GM12865 (cell line): Measurements from ENCODE around the gene AMIGO1.

Experiments
- DNase-seq: peaks from one replicate; pipeline ENCODE4 v3.0.0; 2010; ENCODE audit warnings: low read depth
- H3K4me3 ChIP-seq: 2 replicates; pipeline ENCODE4 v1.5.1; 2011; ENCODE audit warnings: mild to moderate bottlenecking, low read depth, low read length, control low read depth
- TF ChIP-seq, protein P1 (sequence below): IDR thresholded peaks from 2 replicates; pipeline ENCODE4 v1.5.1; 2011; ENCODE audit warnings: low read length, control low read depth, low read depth, inconsistent platforms; ENCODE audit not compliant: insufficient read depth; ENCODE audit errors: missing control alignments

Gene AMIGO1

DNA sequence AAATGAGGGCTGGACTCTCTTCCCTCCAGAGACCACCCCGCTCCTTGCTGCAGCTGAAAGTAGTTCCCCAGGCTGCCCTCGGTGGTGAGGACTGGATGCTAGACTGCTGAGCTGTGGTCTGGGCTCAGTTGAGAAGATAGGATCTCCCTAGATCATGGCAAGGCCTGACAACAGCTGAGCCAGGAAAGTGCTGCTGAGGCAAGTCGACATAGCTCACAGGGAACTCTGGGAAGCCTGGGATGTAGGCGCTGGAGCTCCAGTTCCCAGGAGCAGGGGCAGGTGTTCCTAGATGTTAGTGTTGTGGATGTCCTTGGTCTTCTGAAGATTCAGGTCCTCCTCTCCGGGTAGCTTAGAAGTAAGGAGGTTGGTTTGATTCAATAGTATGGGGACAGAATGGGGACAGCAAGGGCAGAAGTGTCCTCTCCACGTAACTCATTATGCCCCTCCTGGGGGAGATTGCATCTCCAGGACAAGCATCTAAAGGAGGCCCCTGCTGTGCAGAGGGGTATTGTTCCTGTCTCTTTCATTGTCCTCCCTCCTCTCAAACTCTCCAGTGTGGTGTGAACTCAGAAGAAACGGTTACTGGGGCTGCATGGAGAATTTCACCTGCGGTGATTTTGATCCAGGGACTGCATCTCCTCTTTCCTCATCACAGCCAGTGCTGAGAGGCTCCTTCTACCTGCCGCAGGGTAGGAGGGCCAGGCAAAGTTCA is 11.9 kb downstream of the AMIGO1 start:
- TF ChIP-seq, protein P1, sequence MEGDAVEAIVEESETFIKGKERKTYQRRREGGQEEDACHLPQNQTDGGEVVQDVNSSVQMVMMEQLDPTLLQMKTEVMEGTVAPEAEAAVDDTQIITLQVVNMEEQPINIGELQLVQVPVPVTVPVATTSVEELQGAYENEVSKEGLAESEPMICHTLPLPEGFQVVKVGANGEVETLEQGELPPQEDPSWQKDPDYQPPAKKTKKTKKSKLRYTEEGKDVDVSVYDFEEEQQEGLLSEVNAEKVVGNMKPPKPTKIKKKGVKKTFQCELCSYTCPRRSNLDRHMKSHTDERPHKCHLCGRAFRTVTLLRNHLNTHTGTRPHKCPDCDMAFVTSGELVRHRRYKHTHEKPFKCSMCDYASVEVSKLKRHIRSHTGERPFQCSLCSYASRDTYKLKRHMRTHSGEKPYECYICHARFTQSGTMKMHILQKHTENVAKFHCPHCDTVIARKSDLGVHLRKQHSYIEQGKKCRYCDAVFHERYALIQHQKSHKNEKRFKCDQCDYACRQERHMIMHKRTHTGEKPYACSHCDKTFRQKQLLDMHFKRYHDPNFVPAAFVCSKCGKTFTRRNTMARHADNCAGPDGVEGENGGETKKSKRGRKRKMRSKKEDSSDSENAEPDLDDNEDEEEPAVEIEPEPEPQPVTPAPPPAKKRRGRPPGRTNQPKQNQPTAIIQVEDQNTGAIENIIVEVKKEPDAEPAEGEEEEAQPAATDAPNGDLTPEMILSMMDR = no peak
- no peak for DNase-seq
- H3K4me3 ChIP-seq = no peak overlapping the region

DNA sequence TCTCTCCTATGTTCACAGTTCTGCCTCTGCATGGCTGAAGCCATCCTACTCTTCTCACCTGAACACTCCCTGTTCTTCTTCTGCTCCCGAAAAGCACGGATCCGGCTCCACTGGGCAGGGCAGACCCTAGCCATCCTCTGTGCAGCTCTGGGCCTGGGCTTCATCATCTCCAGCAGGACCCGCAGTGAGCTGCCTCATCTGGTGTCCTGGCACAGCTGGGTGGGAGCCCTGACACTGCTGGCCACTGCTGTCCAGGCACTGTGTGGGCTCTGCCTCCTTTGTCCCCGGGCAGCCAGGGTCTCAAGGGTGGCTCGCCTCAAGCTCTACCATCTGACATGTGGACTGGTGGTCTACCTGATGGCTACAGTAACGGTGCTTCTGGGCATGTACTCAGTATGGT is 13.8 kb downstream of the AMIGO1 start:
- H3K4me3 ChIP-seq = no peak overlapping the region
- DNase-seq = no peak
- TF ChIP-seq, protein P1 = no peak

DNA sequence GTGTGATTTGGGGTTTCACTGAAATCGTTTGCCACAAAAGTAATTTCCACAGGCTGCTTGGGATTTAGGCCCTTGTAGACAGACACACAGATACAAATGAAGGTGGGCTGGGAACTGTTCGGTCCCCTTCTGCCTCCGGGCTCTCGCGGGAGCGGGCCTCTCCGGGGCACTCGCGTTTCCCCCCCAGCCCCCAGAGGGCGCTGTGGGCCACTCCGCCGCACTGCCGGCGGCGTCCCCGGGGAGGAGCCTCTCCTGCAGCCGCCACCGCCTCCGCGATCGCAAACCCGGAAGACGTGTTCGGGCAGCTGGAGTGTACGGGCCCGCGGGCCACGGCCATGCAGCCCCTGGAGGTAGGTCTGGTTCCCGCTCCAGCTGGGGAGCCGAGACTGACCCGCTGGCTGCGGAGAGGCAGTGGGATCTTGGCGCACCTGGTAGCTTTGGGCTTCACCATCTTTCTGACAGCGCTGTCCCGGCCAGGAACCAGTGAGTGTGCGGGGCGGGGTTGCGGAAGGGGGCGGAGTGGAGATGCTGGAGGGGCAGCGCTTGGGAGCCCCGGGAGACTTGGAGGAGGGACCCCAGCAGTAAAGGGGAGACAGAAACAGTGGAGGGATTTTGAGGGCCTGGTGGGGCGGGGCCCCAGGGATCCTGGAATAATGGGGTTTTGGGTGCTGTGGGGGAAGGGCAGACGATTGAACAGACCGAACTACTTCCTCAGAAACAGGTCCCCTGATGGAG is 15.6 kb downstream of the AMIGO1 start, which contains the start of gene CYB561D1:
Gene CYB561D1, plus strand, starts transcription at position 290 of the 735 bp plus-strand sequence. Its CDS starts 46 bp downstream, at position 336.
- peak within 1 kb of the TSS; percentile 91 for H3K4me3 ChIP-seq
- peak; percentile 91 for DNase-seq
- TF ChIP-seq, protein P1 = peak; percentile 91

DNA sequence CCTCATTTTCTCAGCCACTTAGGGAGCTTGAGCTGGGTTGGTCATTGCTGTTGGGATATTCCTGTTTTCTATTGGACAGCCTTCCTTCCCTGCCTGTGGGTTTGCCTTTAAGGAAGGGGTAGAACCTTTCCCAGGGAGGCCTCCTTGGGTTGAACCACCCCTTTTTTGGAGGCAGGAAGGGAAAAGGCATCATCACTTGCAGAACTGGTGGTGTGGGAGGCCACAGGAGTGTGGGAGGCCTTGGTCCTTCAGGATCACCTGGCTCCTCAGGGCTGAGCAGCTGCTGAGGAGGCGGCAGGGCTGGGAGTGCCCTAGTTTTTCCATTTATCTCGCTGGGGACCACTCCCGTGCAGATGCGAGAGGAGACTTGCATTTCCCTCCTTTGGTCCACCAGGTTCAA is 16.3 kb downstream of the AMIGO1 start:
- TF ChIP-seq, protein P1 = no peak
- no peak overlapping the region for H3K4me3 ChIP-seq
- no peak for DNase-seq

DNA sequence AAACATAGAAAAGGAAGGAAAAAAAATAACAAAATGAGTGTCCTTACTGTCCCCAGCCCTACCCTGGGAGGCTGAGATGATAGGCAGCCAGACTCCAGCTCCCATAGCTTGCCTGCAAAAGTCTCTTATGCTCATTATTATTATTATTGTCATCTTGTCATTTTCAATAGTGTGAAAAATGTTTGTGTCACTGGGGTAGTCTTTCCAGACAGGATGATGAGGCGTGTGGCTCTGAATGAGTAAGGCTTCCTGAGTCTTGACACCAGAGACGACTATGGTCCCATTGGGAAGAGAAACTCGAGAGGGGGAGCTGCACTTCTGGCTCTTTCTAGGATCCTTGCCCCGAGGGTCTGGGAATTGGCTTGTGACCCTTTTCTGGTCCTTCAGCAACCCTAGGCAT is 16.7 kb downstream of the AMIGO1 start:
- DNase-seq = no peak
- TF ChIP-seq, protein P1 = no peak
- H3K4me3 ChIP-seq = no peak overlapping the region

DNA sequence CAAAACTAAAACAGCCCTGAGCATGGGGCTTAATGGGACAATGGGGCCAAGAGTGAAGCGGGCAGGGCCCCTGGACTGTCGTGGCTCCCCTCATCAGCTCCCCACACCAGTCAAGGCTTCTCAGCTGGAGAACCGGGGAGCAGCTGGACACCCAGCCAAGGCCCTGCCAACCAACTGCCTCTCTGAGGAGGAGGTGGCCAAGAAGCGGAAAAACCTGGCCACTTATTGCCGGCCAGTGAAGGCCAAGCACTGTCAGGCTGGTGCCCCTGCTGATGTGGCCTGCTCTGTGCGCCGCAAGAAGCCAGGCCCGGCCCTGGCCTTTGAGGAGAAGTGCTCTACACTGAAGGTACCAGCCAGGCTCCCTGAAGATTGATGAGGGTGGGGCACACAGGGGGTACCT is 18.2 kb downstream of the AMIGO1 start:
- TF ChIP-seq, protein P1 = no peak

More for the DNA sequence above, 18.2 kb downstream of the AMIGO1 start:
- no peak for DNase-seq
- H3K4me3 ChIP-seq = no peak overlapping the region
